Measurements from ENCODE around the gene CAPN12.

GRCh38 chr19:38714354-38714778 lies 29.9 kb downstream of the CAPN12 start:
- no peak for TF ChIP-seq POLR2A (IDR thresholded peaks at IDR 0.05; ENCODE audit: low read length)
- no peak for TF ChIP-seq GATA1 (IDR thresholded peaks at IDR 0.05; ENCODE audit: low read depth, low read length)
